ENCODE data around the gene CSMD2.

Gene CSMD2

DNA sequence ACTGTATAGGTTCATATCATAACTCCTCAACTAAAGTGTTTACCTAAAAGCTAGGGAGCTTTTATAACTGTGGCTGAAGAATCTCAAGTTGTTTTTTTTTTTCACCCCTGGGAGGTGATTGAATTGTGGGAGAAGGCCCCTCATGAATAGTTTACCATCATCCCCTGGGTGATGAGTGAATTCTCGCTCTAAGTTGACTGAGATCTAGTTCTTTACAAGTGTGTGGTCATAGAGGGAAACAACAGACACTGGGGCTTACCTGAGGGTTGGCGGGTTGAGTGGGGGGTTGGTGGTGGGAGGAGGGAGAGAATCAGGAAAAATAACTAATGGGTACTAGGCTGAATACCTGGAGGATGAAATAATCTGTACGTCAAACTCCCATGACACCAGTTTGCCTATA lies 700.5 kb downstream of the CSMD2 start:
- DNase-seq = no peak
